Transverse colon (tissue), 4 donors: ENCODE data around the gene TMEM33. TPM values are rescaled to one million over a fixed set of nuclear protein-coding genes. Genes with fewer than 3 reads are reported as not detected.

Source experiments
- DNase-seq: peaks from one replicate; pipeline ENCODE4 v3.0.0-alpha.2; 2019
- H3K27ac ChIP-seq, 4 donors: fragments of 200-600 bp; sonication (generic); 2 replicates each; pipeline ENCODE4 v1.5.1; 2016 to 2018; ENCODE audit warnings: inconsistent platforms in 4 of 4
- H3K27me3 ChIP-seq: fragments of 200-600 bp; sonication (generic); 2 replicates; pipeline ENCODE4 v1.5.1; 2017; ENCODE audit warnings: inconsistent platforms
- H3K36me3 ChIP-seq, 4 donors: fragments of 200-600 bp; sonication (generic); 2 replicates each; pipeline ENCODE4 v1.5.1; 2017 to 2019; ENCODE audit warnings: inconsistent platforms in 4 of 4
- H3K4me1 ChIP-seq, 4 donors: fragments of 200-600 bp; sonication (generic); 2 replicates each; pipeline ENCODE4 v1.5.1; 2017 to 2020; ENCODE audit warnings: inconsistent platforms in 4 of 4
- H3K4me3 ChIP-seq, 4 donors: fragments of 200-600 bp; sonication (generic); 1 replicate in 1 of 4; 2 replicates in 3 of 4; pipeline versions ENCODE4 v1.5.1 to v1.6.1; 2017 to 2019; ENCODE audit warnings: inconsistent platforms in 4 of 4
- H3K9me3 ChIP-seq, 2 donors: fragments of 200-600 bp; sonication (generic); 2 replicates each; pipeline ENCODE4 v1.5.1; 2017 to 2019; ENCODE audit warnings: inconsistent platforms in 2 of 2
- EP300 ChIP-seq: sonication (generic); formaldehyde crosslinking; IDR thresholded peaks from one replicate; pipeline ENCODE4 v1.6.1; 2017; ENCODE audit warnings: antibody characterized with exemption, low read depth
- POLR2A ChIP-seq: fragments of 450-650 bp; IDR thresholded peaks from one replicate; pipeline ENCODE4 v1.6.1; 2016; ENCODE audit warnings: antibody characterized with exemption, mild to moderate bottlenecking, moderate library complexity
- POLR2AphosphoS5 ChIP-seq, 3 donors: sonication (generic); formaldehyde crosslinking; IDR thresholded peaks; one replicate each; pipeline ENCODE4 v1.6.1; 2016; ENCODE audit warnings: antibody characterized with exemption in 3 of 3
- WGBS, 2 donors: methylation state at CpG; one replicate each; pipeline ENCODE4 v1.1.5; 2018; ENCODE audit warnings: low coverage in 1 of 2; 5-methylcytosine and 5-hydroxymethylcytosine counted together
- in situ Hi-C, 4 donors: fragments of 200-750 bp; cut with MboI; loops; one replicate each; pipeline versions ENCODE4 v1.15.0 to v1.15.1; 2017; ENCODE audit warnings: low sequenced_read_pairs in 3 of 4, low pct_ligation_motif_present in 1 of 4, low pct_unique_long_range_greater_than_20kb in 1 of 4
- intact Hi-C: fragments of 100-400 bp; cut with DNase I; formaldehyde crosslinking; loops from one replicate; pipeline ENCODE4 v1.15.1; 2023; ENCODE audit warnings: low total_unique reads
- total RNA-seq, 4 donors: library from RNA; depleted of rRNA; stranded (reverse); fragments of >200 nt; gene quantifications; one replicate each; pipeline ENCODE4 v1.1.0, GENCODE V29; 2016
- TF ChIP-seq, protein P1 (sequence below), 5 experiments: fragments of 200-600 bp in 3 of 5; fragments of 450-650 bp in 2 of 5; sonication (generic) in 3 of 5; IDR thresholded peaks; 1 replicate in 2 of 5; 2 replicates in 3 of 5; pipeline ENCODE4 v1.5.1; 2016 to 2017; ENCODE audit warnings: antibody characterized with exemption in 5 of 5, inconsistent platforms in 3 of 5, mild to moderate bottlenecking in 2 of 5, moderate library complexity in 1 of 5

TMEM33 gene
- total RNA-seq, 4 donors from 2014 or later = 41.8 to 59.3 (median 54.9) TPM

DNA sequence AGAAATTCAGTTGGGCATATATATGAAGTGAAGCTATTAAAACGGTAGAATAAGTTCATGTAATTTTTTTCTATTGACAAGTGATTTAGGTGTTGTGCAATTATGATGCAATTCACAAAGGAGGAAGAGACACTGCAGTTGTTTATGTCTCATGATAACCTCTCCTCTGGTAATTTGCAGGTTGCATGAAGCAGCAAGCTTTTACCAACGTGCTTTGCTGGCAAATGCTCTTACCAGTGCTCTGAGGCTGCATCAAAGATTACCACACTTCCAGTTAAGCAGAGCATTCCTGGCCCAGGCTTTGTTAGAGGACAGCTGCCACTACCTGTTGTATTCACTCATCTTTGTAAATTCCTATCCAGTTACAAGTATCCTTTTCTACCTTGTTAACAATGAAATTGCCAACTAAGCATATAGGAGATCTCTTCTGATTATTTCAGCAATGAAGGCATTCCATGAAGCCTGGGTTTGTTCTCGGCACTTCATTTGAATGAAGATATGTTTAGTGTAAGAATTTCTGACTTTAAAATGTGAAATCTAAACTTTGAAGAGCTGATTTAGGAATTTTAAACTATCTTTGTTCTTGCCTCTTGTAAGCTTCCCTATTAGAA, 3.9 kb downstream of the TMEM33 start:
- in situ Hi-C loops = no loop called here
- no peak for DNase-seq
- H3K27ac ChIP-seq = no peak overlapping the region
- no peak for TF ChIP-seq POLR2A
- TF ChIP-seq, protein P1, sequence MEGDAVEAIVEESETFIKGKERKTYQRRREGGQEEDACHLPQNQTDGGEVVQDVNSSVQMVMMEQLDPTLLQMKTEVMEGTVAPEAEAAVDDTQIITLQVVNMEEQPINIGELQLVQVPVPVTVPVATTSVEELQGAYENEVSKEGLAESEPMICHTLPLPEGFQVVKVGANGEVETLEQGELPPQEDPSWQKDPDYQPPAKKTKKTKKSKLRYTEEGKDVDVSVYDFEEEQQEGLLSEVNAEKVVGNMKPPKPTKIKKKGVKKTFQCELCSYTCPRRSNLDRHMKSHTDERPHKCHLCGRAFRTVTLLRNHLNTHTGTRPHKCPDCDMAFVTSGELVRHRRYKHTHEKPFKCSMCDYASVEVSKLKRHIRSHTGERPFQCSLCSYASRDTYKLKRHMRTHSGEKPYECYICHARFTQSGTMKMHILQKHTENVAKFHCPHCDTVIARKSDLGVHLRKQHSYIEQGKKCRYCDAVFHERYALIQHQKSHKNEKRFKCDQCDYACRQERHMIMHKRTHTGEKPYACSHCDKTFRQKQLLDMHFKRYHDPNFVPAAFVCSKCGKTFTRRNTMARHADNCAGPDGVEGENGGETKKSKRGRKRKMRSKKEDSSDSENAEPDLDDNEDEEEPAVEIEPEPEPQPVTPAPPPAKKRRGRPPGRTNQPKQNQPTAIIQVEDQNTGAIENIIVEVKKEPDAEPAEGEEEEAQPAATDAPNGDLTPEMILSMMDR (IDR thresholded peaks at IDR 0.05) = no peak
- no peak for TF ChIP-seq POLR2AphosphoS5 (IDR thresholded peaks at IDR 0.05)
- TF ChIP-seq EP300 = no peak
- peaks cover 0 to 6% (median 2%) of the 10 kb centered on the region in 4 donors for H3K36me3 ChIP-seq
- no peaks in the 10 kb centered on the region for H3K9me3 ChIP-seq
- no peaks in the 10 kb centered on the region for H3K27me3 ChIP-seq
- 57 to 71% methylated on average over 2 to 3 of the region's 3 CpGs for WGBS, 2 donors
- no peak overlapping the region for H3K4me3 ChIP-seq
- intact Hi-C loops = no loop called here
- H3K4me1 ChIP-seq = peaks cover 7 to 32% (median 25%) of the 10 kb centered on the region in 4 donors

DNA sequence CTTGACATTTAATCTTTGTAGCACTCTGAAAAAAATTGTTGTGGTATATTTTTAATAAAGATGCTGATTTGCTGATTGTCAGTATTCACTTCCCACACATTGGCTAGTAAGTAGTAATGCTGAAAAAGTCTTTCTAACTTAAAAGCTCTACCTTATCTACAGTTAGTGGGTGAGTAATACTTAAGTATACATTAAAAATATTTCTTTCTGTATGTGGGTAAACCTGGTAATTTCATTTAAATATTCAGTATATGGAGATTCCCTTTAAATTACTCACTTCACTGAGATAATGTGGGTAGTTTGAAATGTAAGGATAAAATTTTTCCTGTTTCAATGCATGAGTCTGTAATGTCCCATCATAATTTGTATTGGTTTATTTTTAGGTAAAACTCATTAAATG, 5.6 kb downstream of the TMEM33 start:
- TF ChIP-seq EP300 = no peak
- TF ChIP-seq POLR2A = no peak
- TF ChIP-seq POLR2AphosphoS5 (IDR thresholded peaks at IDR 0.05) = no peak
- TF ChIP-seq, protein P1 (IDR thresholded peaks at IDR 0.05) = no peak
- intact Hi-C loops (no loop called here), in situ Hi-C loops (no loop called here)
- Histone ChIP-seq H3K36me3 (peaks cover 0 to 18% (median 7%) of the 10 kb centered on the region in 4 donors), H3K9me3 (no peaks in the 10 kb centered on the region), H3K27ac (no peak overlapping the region), H3K27me3 (no peaks in the 10 kb centered on the region), H3K4me3 (no peak overlapping the region), H3K4me1 (peaks cover 7 to 29% (median 18%) of the 10 kb centered on the region in 4 donors)
- DNase-seq = no peak

- in situ Hi-C loops = no loop called here
- H3K9me3 ChIP-seq = no peaks in the 10 kb centered on the region
- 87 to 91% methylated on average over 2 of the region's 2 CpGs for WGBS, 2 donors
These were observed 8.3 kb downstream of the TMEM33 start for GRCh38 chr4:41943506-41943905.

GRCh38 chr4:41944089-41944488, 8.9 kb downstream of the TMEM33 start:
- no peak overlapping the region for H3K4me3 ChIP-seq
- TF ChIP-seq, protein P1 (IDR thresholded peaks at IDR 0.05) = no peak
- no peak for TF ChIP-seq POLR2AphosphoS5 (IDR thresholded peaks at IDR 0.05)
- in situ Hi-C loops = no loop called here
- no peaks in the 10 kb centered on the region for H3K27me3 ChIP-seq
- DNase-seq = no peak
- no peak overlapping the region for H3K27ac ChIP-seq
- H3K9me3 ChIP-seq = no peaks in the 10 kb centered on the region
- peaks cover 0 to 3% (median 0%) of the 10 kb centered on the region in 4 donors for H3K4me1 ChIP-seq
- peaks cover 0 to 43% (median 7%) of the 10 kb centered on the region in 4 donors for H3K36me3 ChIP-seq
- intact Hi-C loops = no loop called here

More at GRCh38 chr4:41943506-41943905, 8.3 kb downstream of the TMEM33 start:
- peaks cover 0 to 37% (median 7%) of the 10 kb centered on the region in 4 donors for H3K36me3 ChIP-seq
- no peak overlapping the region for H3K4me3 ChIP-seq
- intact Hi-C loops = no loop called here
- DNase-seq = no peak
- H3K4me1 ChIP-seq = peaks cover 0 to 7% (median 0%) of the 10 kb centered on the region in 4 donors
- H3K27ac ChIP-seq = no peak overlapping the region
- TF ChIP-seq POLR2A (no peak), EP300 (no peak), POLR2AphosphoS5 (IDR thresholded peaks at IDR 0.05) (no peak)
- TF ChIP-seq, protein P1 (IDR thresholded peaks at IDR 0.05) = no peak
- no peaks in the 10 kb centered on the region for H3K27me3 ChIP-seq
